Caco-2 (cell line): ENCODE results near the gene UTY. TPM values are rescaled to one million over a fixed set of nuclear protein-coding genes. Genes with fewer than 3 reads are reported as not detected.

ENCODE experiments used
- BruUV-seq: library from RNA; stranded (reverse); fragments of 400-500 nt; replicated peaks from 2 replicates; lab custom pipeline; 2021; lab: Mats Ljungman, UMichigan
- CTCF ChIA-PET: fragments of 300-600 bp; sonication (Branson Sonifier 250); formaldehyde crosslinking; loops from one replicate; lab custom pipeline; 2022; ENCODE audit warnings: antibody characterized with exemption; lab: Charles Lee
- POLR2A ChIA-PET: fragments of 300-600 bp; sonication (Branson Sonifier 250); formaldehyde crosslinking; loops from one replicate; lab custom pipeline; 2022; ENCODE audit warnings: antibody characterized with exemption; lab: Charles Lee
- DNase-seq, 2 experiments: peaks; one replicate each; pipeline versions ENCODE4 v3.0.0 to v3.0.0-alpha.2; 2020 to 2022
- H3K27me3 ChIP-seq: replicated peaks from 2 replicates; pipeline ENCODE4 v1.6.0; 2011; ENCODE audit warnings: low read length; ENCODE audit not compliant: control insufficient read depth, insufficient read depth
- H3K36me3 ChIP-seq: 2 replicates; pipeline ENCODE4 v1.5.1; 2011; ENCODE audit warnings: low read length; ENCODE audit not compliant: control insufficient read depth, insufficient read depth
- H3K4me1 ChIP-seq: fragments of 250-450 bp; sonication (Bioruptor Pico); 2 replicates; pipeline ENCODE4 v1.5.1; 2020; ENCODE audit warnings: mild to moderate bottlenecking
- H3K4me3 ChIP-seq: 2 replicates; pipeline ENCODE4 v1.5.1; 2011; ENCODE audit warnings: low read depth, mild to moderate bottlenecking, control low read depth, low read length
- H3K9me3 ChIP-seq: fragments of 250-450 bp; sonication (Bioruptor Pico); 2 replicates; pipeline ENCODE4 v1.5.1; 2020; ENCODE audit warnings: mild to moderate bottlenecking, moderate library complexity
- H3K27ac Mint-ChIP-seq: one replicate; pipeline ENCODE4 v1.8.0; 2022; ENCODE audit warnings: mixed read lengths; ENCODE audit not compliant: unreplicated experiment
- H3K27me3 Mint-ChIP-seq: one replicate; pipeline ENCODE4 v1.8.0; 2022; ENCODE audit warnings: mixed read lengths; ENCODE audit not compliant: insufficient read depth, unreplicated experiment
- H3K36me3 Mint-ChIP-seq: one replicate; pipeline ENCODE4 v1.8.0; 2022; ENCODE audit warnings: mild to moderate bottlenecking, mixed read lengths; ENCODE audit not compliant: insufficient read depth, unreplicated experiment
- H3K4me1 Mint-ChIP-seq: one replicate; pipeline ENCODE4 v1.8.0; 2022; ENCODE audit warnings: low read depth, mixed read lengths; ENCODE audit not compliant: unreplicated experiment
- H3K4me3 Mint-ChIP-seq: one replicate; pipeline ENCODE4 v1.8.0; 2022; ENCODE audit warnings: mild to moderate bottlenecking, moderate library complexity, mixed read lengths; ENCODE audit not compliant: unreplicated experiment
- H3K9me3 Mint-ChIP-seq: one replicate; pipeline ENCODE4 v1.8.0; 2022; ENCODE audit warnings: mixed read lengths; ENCODE audit not compliant: unreplicated experiment
- CTCF ChIP-seq, 2 experiments: fragments of 200-600 bp in 1 of 2; IDR thresholded peaks; 1 replicate in 1 of 2; 2 replicates in 1 of 2; pipeline versions ENCODE4 v1.5.1 to v1.8.0; 2011 to 2022; ENCODE audit warnings: antibody characterized with exemption in 1 of 2, control low read depth in 1 of 2, inconsistent platforms in 1 of 2, low read depth in 1 of 2, low read length in 1 of 2, mild to moderate bottlenecking in 1 of 2, moderate library complexity in 1 of 2; ENCODE audit not compliant: insufficient read depth in 1 of 2, severe bottlenecking in 1 of 2, unreplicated experiment in 1 of 2
- intact Hi-C: fragments of 100-400 bp; cut with micrococcal nuclease; formaldehyde crosslinking; loops from one replicate; pipeline ENCODE4 v1.10.0; 2022; ENCODE audit not compliant: unreplicated experiment
- total RNA-seq: library from RNA; stranded (reverse); gene quantifications from 2 replicates; pipeline ENCODE4 v1.2.3, GENCODE V29; 2022

Gene UTY
- total RNA-seq, 1 experiment from 2014 or later = not detected

DNA sequence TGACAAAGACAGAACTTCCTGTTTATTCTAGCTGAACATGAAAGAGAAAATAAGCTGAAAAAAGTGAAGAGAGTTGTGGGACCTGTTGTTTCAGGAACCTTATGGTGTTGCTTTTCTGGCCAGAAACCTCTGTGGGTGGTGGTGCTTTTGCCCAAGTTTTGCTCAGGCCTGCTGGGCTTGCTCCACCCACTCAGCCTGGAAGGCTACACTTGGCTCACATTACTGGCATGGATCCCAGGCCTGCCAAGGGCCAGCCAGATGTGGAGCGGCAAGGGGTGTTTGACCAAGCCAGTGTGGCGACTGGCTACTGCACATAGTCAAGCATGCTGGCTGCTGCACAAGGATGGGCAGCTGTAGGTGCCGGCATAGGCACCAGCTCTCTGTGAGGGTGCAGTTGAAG, 245.9 kb downstream of the UTY start:
- Mint-ChIP-seq H3K4me1 (no peaks in the 10 kb centered on the region), H3K4me3 (no peak overlapping the region), H3K9me3 (no peaks in the 10 kb centered on the region), H3K27me3 (no peaks in the 10 kb centered on the region), H3K36me3 (no peaks in the 10 kb centered on the region), H3K27ac (no peak overlapping the region)
- ChIA-PET CTCF (no interaction called here), POLR2A (no interaction called here)
- intact Hi-C loops = no loop called here
- no peak overlapping the region for H3K4me3 ChIP-seq
- no peaks in the 10 kb centered on the region for H3K4me1 ChIP-seq
- no peak for TF ChIP-seq CTCF (IDR thresholded peaks at IDR 0.05; ENCODE audit: insufficient read depth in 1 of 2, low read depth in 1 of 2, low read length in 1 of 2, severe bottlenecking in 1 of 2, unreplicated experiment in 1 of 2)
- BruUV-seq = no TSS peak
- DNase-seq = no peak
- no peaks in the 10 kb centered on the region for H3K36me3 ChIP-seq
- no peaks in the 10 kb centered on the region for H3K9me3 ChIP-seq
- no peaks in the 10 kb centered on the region for H3K27me3 ChIP-seq

DNA sequence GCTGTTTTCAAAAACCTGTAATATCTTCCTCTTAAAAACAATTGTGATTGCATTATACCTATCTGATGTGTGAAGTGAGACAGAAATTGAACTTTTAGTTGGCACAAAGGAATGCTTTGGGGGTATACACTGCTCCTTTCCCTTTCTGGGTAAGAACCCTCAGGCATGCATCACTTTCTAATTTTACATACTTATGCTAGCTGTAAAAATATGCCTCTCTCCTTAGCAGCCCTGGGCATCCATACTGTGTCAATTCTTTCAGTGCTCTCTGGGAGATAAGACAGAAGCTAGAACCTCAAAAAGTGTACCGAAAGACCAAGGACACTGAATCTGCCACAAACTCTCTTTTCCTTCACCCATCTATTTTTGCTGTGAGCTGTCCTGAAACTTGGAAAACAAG, 246.7 kb downstream of the UTY start:
- Mint-ChIP-seq H3K4me1 (no peaks in the 10 kb centered on the region), H3K9me3 (no peaks in the 10 kb centered on the region), H3K27me3 (no peaks in the 10 kb centered on the region), H3K36me3 (no peaks in the 10 kb centered on the region), H3K27ac (no peak overlapping the region), H3K4me3 (no peak overlapping the region)
- ChIA-PET CTCF (no interaction called here), POLR2A (no interaction called here)
- no TSS peak for BruUV-seq
- Histone ChIP-seq H3K9me3 (no peaks in the 10 kb centered on the region), H3K36me3 (no peaks in the 10 kb centered on the region), H3K4me1 (no peaks in the 10 kb centered on the region), H3K4me3 (no peak overlapping the region), H3K27me3 (no peaks in the 10 kb centered on the region)
- DNase-seq = no peak
- no peak for TF ChIP-seq CTCF (IDR thresholded peaks at IDR 0.05; ENCODE audit: insufficient read depth in 1 of 2, low read depth in 1 of 2, low read length in 1 of 2, severe bottlenecking in 1 of 2, unreplicated experiment in 1 of 2)
- intact Hi-C loops = no loop called here

DNA sequence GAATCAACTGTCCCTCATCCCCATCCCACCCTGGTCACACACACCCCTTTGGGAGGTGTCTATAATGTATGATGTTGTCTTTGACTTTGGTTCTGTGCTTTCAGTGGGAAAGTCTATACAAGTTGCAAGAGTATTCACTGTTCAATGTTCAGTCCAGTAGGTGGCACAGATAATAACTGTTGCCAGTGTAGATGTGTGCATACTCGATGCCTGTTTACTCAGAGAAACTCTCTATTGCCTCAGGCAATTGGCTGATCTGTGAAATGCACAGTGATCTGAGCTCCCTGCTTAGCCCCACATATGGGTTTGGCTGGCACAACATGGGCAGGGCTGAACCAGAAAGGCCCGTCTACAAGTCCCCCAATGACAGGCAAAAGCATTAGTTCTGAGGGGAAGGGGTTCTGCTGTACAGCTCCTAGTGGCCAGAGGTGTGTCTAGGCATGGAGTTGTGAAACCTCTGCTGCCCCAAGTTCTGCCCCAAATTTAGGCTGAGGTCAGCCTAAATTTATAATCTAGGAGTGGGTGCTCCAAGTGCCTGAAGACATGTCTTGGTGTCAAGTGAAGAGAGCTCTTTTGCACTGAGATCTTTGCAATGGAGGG, 252.4 kb downstream of the UTY start:
- Mint-ChIP-seq H3K4me3 (no peak overlapping the region), H3K27me3 (no peaks in the 10 kb centered on the region), H3K9me3 (no peaks in the 10 kb centered on the region), H3K36me3 (no peaks in the 10 kb centered on the region), H3K4me1 (no peaks in the 10 kb centered on the region), H3K27ac (no peak overlapping the region)
- ChIA-PET POLR2A (no interaction called here), CTCF (no interaction called here)
- no TSS peak for BruUV-seq
- H3K4me3 ChIP-seq = no peak overlapping the region
- H3K4me1 ChIP-seq = no peaks in the 10 kb centered on the region
- no peaks in the 10 kb centered on the region for H3K36me3 ChIP-seq
- intact Hi-C loops = no loop called here
- TF ChIP-seq CTCF (IDR thresholded peaks at IDR 0.05; ENCODE audit: insufficient read depth in 1 of 2, low read depth in 1 of 2, low read length in 1 of 2, severe bottlenecking in 1 of 2, unreplicated experiment in 1 of 2) = no peak
- H3K27me3 ChIP-seq = no peaks in the 10 kb centered on the region
- DNase-seq = no peak
- no peaks in the 10 kb centered on the region for H3K9me3 ChIP-seq
